Measurements from ENCODE around the gene OR13C9.

Gene OR13C9

DNA sequence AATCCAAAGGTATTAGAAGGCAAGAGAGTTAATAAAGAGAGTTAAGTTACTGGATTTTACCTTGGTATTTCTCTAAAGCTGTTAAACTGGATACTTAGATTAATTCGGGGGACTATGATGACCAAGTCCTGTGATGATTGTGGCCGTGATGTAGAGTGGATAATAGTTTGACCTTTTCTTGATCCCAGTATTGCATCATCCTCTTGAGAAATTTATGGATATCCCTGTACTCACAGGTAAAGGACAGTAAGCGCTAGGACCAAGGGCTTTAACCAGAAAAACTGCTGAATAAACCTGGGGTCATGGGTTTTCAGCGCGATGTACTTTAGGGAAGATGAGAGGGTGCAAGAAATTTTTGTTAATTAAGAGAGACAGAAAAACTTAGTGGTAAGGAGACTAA, 40.7 kb downstream of the OR13C9 start:
- Histone ChIP-seq H3K9me3 (ENCODE audit: severe bottlenecking) (no peaks in the 10 kb centered on the region), H3K27ac (ENCODE audit: poor library complexity, severe bottlenecking) (no peak overlapping the region), H3K27me3 (ENCODE audit: insufficient read depth, poor library complexity, severe bottlenecking) (no peaks in the 10 kb centered on the region), H3K4me3 (ENCODE audit: severe bottlenecking) (no peak overlapping the region), H3K36me3 (ENCODE audit: low read depth) (no peaks in the 10 kb centered on the region), H3K4me1 (ENCODE audit: insufficient read depth, poor library complexity, severe bottlenecking) (no peaks in the 10 kb centered on the region)
- TF ChIP-seq, protein P1, sequence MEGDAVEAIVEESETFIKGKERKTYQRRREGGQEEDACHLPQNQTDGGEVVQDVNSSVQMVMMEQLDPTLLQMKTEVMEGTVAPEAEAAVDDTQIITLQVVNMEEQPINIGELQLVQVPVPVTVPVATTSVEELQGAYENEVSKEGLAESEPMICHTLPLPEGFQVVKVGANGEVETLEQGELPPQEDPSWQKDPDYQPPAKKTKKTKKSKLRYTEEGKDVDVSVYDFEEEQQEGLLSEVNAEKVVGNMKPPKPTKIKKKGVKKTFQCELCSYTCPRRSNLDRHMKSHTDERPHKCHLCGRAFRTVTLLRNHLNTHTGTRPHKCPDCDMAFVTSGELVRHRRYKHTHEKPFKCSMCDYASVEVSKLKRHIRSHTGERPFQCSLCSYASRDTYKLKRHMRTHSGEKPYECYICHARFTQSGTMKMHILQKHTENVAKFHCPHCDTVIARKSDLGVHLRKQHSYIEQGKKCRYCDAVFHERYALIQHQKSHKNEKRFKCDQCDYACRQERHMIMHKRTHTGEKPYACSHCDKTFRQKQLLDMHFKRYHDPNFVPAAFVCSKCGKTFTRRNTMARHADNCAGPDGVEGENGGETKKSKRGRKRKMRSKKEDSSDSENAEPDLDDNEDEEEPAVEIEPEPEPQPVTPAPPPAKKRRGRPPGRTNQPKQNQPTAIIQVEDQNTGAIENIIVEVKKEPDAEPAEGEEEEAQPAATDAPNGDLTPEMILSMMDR (IDR thresholded peaks at IDR 0.05; ENCODE audit: poor library complexity, severe bottlenecking), result no peak
- ATAC-seq (ENCODE audit: low read depth), result no peak
- DNase-seq (ENCODE audit: low spot score), result no peak

DNA sequence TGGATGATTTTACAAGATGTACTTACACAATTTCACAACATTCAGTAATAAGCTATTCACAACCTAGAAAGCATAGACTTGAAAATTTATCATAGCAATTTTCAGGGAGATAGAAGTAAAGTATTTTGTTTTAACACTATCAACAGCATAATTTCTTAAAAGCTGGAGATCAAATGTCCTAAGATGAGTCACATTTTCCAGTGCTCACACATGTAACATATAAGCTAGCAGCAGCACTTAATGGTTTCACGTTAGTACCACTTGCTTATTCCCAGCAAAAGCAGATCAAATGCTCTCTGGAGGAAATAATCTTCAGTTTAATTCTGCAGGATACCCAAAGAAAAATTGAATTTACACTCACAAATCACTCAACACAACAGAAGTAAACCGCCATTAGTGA, 42.5 kb downstream of the OR13C9 start:
- no peak for DNase-seq (ENCODE audit: low spot score)
- no peak for ATAC-seq (ENCODE audit: low read depth)
- H3K4me3 ChIP-seq (ENCODE audit: severe bottlenecking), result no peak overlapping the region
- TF ChIP-seq, protein P1 (IDR thresholded peaks at IDR 0.05; ENCODE audit: poor library complexity, severe bottlenecking), result no peak
- no peaks in the 10 kb centered on the region for H3K36me3 ChIP-seq (ENCODE audit: low read depth)
- H3K4me1 ChIP-seq (ENCODE audit: insufficient read depth, poor library complexity, severe bottlenecking), result no peaks in the 10 kb centered on the region
- H3K27me3 ChIP-seq (ENCODE audit: insufficient read depth, poor library complexity, severe bottlenecking), result no peaks in the 10 kb centered on the region
- H3K9me3 ChIP-seq (ENCODE audit: severe bottlenecking), result no peaks in the 10 kb centered on the region
- H3K27ac ChIP-seq (ENCODE audit: poor library complexity, severe bottlenecking), result no peak overlapping the region

DNA sequence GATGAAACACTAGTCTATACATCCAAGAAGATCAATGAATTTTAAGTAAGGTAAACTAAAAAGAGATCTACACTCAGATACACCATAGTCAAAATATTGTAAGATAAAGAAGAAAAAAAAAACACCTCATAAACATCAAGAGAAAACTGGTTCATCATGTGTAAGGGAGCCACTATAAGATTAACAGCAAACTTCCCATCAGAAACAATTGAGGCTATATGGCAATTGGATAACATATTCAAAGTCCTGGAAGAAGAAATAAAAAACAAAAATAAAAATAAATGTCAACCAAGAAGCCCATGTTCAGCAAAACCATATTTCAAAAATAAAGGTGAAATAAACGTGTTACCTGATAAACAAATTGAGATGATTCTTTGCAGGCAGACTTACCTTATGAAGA, 45.4 kb downstream of the OR13C9 start:
- H3K27me3 ChIP-seq (ENCODE audit: insufficient read depth, poor library complexity, severe bottlenecking), result no peaks in the 10 kb centered on the region
- no peak overlapping the region for H3K27ac ChIP-seq (ENCODE audit: poor library complexity, severe bottlenecking)
- H3K36me3 ChIP-seq (ENCODE audit: low read depth), result no peaks in the 10 kb centered on the region
- TF ChIP-seq, protein P1 (IDR thresholded peaks at IDR 0.05; ENCODE audit: poor library complexity, severe bottlenecking), result no peak
- no peaks in the 10 kb centered on the region for H3K4me1 ChIP-seq (ENCODE audit: insufficient read depth, poor library complexity, severe bottlenecking)
- H3K4me3 ChIP-seq (ENCODE audit: severe bottlenecking), result no peak overlapping the region
- no peak for DNase-seq (ENCODE audit: low spot score)
- no peak for ATAC-seq (ENCODE audit: low read depth)
- H3K9me3 ChIP-seq (ENCODE audit: severe bottlenecking), result no peaks in the 10 kb centered on the region

DNA sequence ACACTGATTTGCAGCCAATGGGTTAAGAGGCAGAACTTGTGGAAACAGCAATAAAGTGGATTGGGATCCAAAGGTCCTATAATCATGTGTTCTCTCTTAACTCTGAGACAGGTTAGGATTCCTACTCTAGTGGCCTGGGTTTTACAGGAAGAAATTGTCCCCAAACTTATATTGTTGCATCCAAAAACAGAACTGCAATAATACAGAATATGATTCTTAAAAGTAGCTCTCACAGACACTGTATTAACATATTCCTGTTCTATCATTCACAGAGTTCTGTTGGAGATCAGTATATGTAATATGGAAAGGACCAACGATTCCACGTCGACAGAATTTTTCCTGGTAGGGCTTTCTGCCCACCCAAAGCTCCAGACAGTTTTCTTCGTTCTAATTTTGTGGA, 49.1 kb downstream of the OR13C9 start, which contains the start of gene OR13C8:
OR13C8 (plus strand) TSS at position 301 of the 400 bp plus-strand sequence; CDS start at position 301, 0 bp downstream.
- TF ChIP-seq, protein P1 (IDR thresholded peaks at IDR 0.05; ENCODE audit: poor library complexity, severe bottlenecking), result no peak
- H3K27me3 ChIP-seq (ENCODE audit: insufficient read depth, poor library complexity, severe bottlenecking), result no peaks in the 10 kb centered on the region
- H3K4me3 ChIP-seq (ENCODE audit: severe bottlenecking), result no peak within 1 kb of the TSS
- DNase-seq (ENCODE audit: low spot score) (no peak), ATAC-seq (ENCODE audit: low read depth) (no peak)
- no peaks in the 10 kb centered on the region for H3K4me1 ChIP-seq (ENCODE audit: insufficient read depth, poor library complexity, severe bottlenecking)
- no peaks in the 10 kb centered on the region for H3K9me3 ChIP-seq (ENCODE audit: severe bottlenecking)
- H3K36me3 ChIP-seq (ENCODE audit: low read depth), result no peaks in the 10 kb centered on the region
- no peak within 1 kb of the TSS for H3K27ac ChIP-seq (ENCODE audit: poor library complexity, severe bottlenecking)

Measured in RWPE2 (cell line).